ENCODE results near the gene C10orf90.

DNA sequence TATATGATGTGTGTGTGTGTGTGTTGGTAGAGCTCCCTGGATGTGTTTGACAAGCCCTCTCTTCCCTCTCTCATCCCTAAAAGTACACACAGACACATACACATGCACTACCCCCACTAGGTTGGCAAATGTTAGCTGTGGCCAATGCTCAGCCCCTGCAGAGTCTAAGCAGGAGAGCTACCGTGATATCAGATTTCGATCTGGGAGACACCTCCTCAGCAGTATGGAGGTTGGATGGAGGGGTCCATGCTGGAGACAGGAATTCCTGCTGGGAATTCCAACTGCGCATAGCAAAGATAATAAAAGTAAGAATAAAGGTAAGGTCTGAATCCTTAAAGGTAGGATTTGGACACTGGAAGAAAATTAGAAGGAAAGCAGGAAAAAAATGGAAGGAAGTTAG, 85.7 kb downstream of the C10orf90 start:
- TF ChIP-seq, protein P1, sequence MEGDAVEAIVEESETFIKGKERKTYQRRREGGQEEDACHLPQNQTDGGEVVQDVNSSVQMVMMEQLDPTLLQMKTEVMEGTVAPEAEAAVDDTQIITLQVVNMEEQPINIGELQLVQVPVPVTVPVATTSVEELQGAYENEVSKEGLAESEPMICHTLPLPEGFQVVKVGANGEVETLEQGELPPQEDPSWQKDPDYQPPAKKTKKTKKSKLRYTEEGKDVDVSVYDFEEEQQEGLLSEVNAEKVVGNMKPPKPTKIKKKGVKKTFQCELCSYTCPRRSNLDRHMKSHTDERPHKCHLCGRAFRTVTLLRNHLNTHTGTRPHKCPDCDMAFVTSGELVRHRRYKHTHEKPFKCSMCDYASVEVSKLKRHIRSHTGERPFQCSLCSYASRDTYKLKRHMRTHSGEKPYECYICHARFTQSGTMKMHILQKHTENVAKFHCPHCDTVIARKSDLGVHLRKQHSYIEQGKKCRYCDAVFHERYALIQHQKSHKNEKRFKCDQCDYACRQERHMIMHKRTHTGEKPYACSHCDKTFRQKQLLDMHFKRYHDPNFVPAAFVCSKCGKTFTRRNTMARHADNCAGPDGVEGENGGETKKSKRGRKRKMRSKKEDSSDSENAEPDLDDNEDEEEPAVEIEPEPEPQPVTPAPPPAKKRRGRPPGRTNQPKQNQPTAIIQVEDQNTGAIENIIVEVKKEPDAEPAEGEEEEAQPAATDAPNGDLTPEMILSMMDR (conservative IDR thresholded peaks at IDR 0.05; ENCODE audit: low read length) = no peak
- TF ChIP-seq EZH2phosphoT487 (IDR thresholded peaks at IDR 0.05; ENCODE audit: borderline replicate concordance) = no peak
